ENCODE measurements around the gene CNN3. TPM values are rescaled to one million over a fixed set of nuclear protein-coding genes. Genes with fewer than 3 reads are reported as not detected.
A peak's percentile ranks its signal among the peaks of the same experiment; 100 is the strongest.

Gene CNN3
- total RNA-seq, 4 donors from 2014 or later: 334 to 604 (median 452) TPM

DNA sequence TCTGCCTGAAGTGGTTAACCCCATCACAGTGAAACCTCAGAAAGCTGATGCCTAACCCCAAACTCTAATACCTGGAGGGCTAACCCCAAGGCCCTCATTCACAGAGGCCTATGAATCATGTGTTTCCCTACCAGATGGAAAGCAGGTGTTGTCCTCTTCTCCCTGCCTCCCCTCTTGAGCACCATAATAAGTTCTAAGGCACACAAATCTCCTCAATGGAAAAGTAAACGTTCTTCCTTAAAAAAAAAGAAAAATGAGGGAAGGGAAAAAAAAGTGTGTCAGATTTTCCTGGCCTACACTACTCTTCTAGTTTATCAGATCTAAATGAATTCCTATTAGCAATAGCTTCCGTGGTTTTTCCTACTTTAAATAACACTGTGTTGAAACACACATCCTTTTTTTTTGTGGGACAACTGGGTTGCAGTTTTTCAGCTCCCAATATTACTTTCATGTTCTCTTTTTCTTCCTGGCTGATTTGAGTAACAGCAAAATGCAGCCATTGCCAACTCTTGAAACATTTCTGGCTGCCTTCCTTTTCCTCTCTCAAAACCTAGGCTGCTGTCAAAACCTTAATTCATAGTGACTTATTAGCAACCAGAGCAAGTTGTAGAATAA lies 63.5 kb downstream of the CNN3 start:
- intact Hi-C loops (cut with DNase I; ENCODE audit: low total_unique reads): no loop called here

DNA sequence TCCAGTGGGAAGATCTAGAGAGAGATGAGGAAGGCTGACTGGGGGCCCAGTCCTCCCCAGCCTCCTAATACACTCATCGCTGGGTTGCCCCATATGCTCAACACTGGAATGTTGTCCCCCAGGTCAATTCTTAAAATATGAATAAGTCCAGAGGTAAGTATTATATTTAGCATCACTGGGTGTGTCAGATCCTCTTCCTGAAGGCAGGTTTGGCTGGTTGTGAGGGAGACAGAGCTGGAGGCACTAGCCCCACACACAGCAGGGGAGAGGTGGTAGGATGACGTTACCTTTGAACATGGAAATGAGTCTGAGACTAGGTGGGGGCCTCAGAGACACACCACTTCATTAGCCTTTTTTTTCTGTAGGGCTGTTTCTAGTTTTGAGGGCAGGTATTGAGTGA lies 64.2 kb downstream of the CNN3 start:
- intact Hi-C loops (cut with DNase I; ENCODE audit: low total_unique reads): no loop called here
- H3K4me3 ChIP-seq: no peak overlapping the region
- no peak for DNase-seq
- peak overlapping the region; percentile 89 to 92 for H3K27ac ChIP-seq
- peaks cover 13 to 15% of the 10 kb centered on the region in 2 donors for H3K4me1 ChIP-seq
- no peaks in the 10 kb centered on the region for H3K27me3 ChIP-seq
- TF ChIP-seq, protein P1, sequence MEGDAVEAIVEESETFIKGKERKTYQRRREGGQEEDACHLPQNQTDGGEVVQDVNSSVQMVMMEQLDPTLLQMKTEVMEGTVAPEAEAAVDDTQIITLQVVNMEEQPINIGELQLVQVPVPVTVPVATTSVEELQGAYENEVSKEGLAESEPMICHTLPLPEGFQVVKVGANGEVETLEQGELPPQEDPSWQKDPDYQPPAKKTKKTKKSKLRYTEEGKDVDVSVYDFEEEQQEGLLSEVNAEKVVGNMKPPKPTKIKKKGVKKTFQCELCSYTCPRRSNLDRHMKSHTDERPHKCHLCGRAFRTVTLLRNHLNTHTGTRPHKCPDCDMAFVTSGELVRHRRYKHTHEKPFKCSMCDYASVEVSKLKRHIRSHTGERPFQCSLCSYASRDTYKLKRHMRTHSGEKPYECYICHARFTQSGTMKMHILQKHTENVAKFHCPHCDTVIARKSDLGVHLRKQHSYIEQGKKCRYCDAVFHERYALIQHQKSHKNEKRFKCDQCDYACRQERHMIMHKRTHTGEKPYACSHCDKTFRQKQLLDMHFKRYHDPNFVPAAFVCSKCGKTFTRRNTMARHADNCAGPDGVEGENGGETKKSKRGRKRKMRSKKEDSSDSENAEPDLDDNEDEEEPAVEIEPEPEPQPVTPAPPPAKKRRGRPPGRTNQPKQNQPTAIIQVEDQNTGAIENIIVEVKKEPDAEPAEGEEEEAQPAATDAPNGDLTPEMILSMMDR (IDR thresholded peaks at IDR 0.05): no peak
- TF ChIP-seq POLR2A (IDR thresholded peaks at IDR 0.05): no peak
- no peaks in the 10 kb centered on the region for H3K9me3 ChIP-seq
- no peaks in the 10 kb centered on the region for H3K36me3 ChIP-seq

More for the DNA sequence above, 63.5 kb downstream of the CNN3 start:
- Histone ChIP-seq H3K4me3 (peak overlapping the region in 1 of 2 donors; percentile 20), H3K27me3 (no peaks in the 10 kb centered on the region), H3K27ac (peak overlapping the region; percentile 89 to 92), H3K36me3 (no peaks in the 10 kb centered on the region), H3K9me3 (no peaks in the 10 kb centered on the region), H3K4me1 (peaks cover 13 to 15% of the 10 kb centered on the region in 2 donors)
- TF ChIP-seq POLR2A (IDR thresholded peaks at IDR 0.05): no peak
- TF ChIP-seq, protein P1 (IDR thresholded peaks at IDR 0.05): no peak
- DNase-seq: peak; percentile 51 to 68

DNA sequence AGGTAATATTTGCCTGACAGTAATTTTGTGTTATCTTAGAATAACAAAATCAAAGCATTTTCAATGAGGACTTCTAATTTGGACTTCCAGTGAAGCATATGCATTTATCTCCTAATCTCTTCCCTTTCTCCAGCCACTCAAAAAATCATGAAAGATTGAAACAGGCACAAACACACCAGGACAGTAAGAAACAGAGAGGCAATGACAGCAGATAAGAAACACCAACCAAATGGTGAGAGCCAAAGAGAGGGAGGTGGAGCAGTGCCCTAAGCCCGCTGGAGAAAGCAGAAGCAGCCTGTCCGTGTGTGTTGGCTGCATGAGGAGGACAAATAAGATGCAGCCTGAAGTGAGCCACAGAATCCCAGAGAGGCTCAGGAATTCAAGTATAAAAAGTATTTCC lies 67.7 kb downstream of the CNN3 start:
- peak overlapping the region; percentile 89 to 92 for H3K27ac ChIP-seq

DNA sequence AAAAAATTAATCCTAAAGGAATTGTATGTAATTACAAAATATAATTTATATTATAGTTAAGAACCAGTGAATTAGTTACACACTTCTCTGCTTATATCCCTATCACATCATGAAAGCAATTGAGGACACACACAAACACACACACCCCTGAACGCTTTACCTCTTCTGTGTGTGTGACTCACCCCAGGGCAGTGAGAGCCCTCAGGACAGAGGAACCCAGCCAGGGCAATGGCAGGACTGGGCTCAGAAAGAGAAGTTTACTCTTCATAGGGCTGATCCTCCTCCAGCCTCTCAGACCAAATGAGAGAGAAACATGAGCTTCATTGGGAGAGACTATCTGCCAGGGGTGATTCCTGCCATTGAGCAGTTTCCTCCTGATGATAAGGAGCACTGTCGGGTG lies 68.6 kb downstream of the CNN3 start:
- Histone ChIP-seq H3K4me1 (peaks cover 0 to 15% of the 10 kb centered on the region in 2 donors), H3K27ac (peak overlapping the region in 1 of 2 donors; percentile 15), H3K27me3 (no peaks in the 10 kb centered on the region), H3K4me3 (no peak overlapping the region), H3K9me3 (no peaks in the 10 kb centered on the region), H3K36me3 (no peaks in the 10 kb centered on the region)
- no peak for DNase-seq
- intact Hi-C loops (cut with DNase I; ENCODE audit: low total_unique reads): loop anchor here (10.0 kb wide), 1 partner anchor 67 kb away; the partner anchor contains the start of gene CNN3
- TF ChIP-seq, protein P1 (IDR thresholded peaks at IDR 0.05): no peak
- TF ChIP-seq POLR2A (IDR thresholded peaks at IDR 0.05): no peak

More for the DNA sequence above, 67.7 kb downstream of the CNN3 start:
- Histone ChIP-seq H3K27me3 (no peaks in the 10 kb centered on the region), H3K36me3 (no peaks in the 10 kb centered on the region), H3K4me3 (no peak overlapping the region), H3K9me3 (no peaks in the 10 kb centered on the region), H3K4me1 (peaks cover 5 to 15% of the 10 kb centered on the region in 2 donors)
- no peak for DNase-seq
- TF ChIP-seq, protein P1 (IDR thresholded peaks at IDR 0.05): no peak
- TF ChIP-seq POLR2A (IDR thresholded peaks at IDR 0.05): no peak
- intact Hi-C loops (cut with DNase I; ENCODE audit: low total_unique reads): loop anchor here (10.0 kb wide), 1 partner anchor 66 kb away; the partner anchor contains the start of gene CNN3

DNA sequence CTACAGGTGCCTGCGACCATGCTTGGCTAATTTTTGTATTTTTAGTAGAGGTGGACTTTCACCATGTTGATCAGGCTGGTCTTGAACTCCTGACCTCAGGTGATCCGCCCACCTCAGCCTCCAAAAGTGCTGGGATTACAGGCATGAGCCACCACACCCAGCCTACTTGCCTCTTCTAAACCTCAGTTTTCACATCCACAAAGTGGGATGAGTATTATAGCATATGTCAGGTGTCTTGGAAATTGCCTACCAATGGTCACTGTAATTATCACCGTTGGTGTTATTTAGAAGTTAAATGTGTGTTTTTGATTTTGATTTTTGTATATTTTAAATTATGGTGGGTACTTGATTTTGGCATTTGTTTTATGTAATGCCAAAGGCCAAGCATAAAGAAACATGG lies 70.0 kb downstream of the CNN3 start:
- no peaks in the 10 kb centered on the region for H3K27me3 ChIP-seq
- no peak overlapping the region for H3K4me3 ChIP-seq
- H3K36me3 ChIP-seq: no peaks in the 10 kb centered on the region
- no peak for DNase-seq
- H3K27ac ChIP-seq: peak overlapping the region in 1 of 2 donors; percentile 11
- intact Hi-C loops (cut with DNase I; ENCODE audit: low total_unique reads): loop anchor here (10.0 kb wide), 1 partner anchor 68 kb away; the partner anchor contains the start of gene CNN3
- H3K4me1 ChIP-seq: peaks cover 0 to 10% of the 10 kb centered on the region in 2 donors
- no peaks in the 10 kb centered on the region for H3K9me3 ChIP-seq
- TF ChIP-seq, protein P1 (IDR thresholded peaks at IDR 0.05): no peak
- TF ChIP-seq POLR2A (IDR thresholded peaks at IDR 0.05): no peak

All from uterus (tissue), 4 donors.